Muscle of leg (tissue), 11 donors: ENCODE results near the gene UNC50. TPM values are rescaled to one million over a fixed set of nuclear protein-coding genes. Genes with fewer than 3 reads are reported as not detected.
"Not testable (repeated sequence)": the region's sequence is repeated elsewhere in the genome, so short reads cannot be mapped to it uniquely, and the experiment has no call there.

Experiments
- DNase-seq: peaks from one replicate; pipeline ENCODE4 v3.0.0; 2013
- H3K27ac ChIP-seq: one replicate; pipeline ENCODE4 v1.5.1; 2013; ENCODE audit warnings: mild to moderate bottlenecking, low read length, control low read depth
- H3K27me3 ChIP-seq: one replicate; pipeline ENCODE4 v1.6.1; 2013; ENCODE audit warnings: low read length; ENCODE audit not compliant: control insufficient read depth, insufficient read depth
- H3K36me3 ChIP-seq: one replicate; pipeline ENCODE4 v1.6.1; 2013; ENCODE audit warnings: low read length; ENCODE audit not compliant: control insufficient read depth, insufficient read depth
- H3K4me1 ChIP-seq: one replicate; pipeline ENCODE4 v1.6.1; 2013; ENCODE audit warnings: low read length; ENCODE audit not compliant: control insufficient read depth, insufficient read depth
- H3K4me3 ChIP-seq: one replicate; pipeline ENCODE4 v1.5.1; 2013; ENCODE audit warnings: low read length, control low read depth
- H3K9me3 ChIP-seq: replicated peaks from 2 replicates; pipeline ENCODE4 v1.6.1; 2013; ENCODE audit warnings: low read depth, low read length; ENCODE audit not compliant: control insufficient read depth
- WGBS: methylation state at CpG from one replicate; pipeline ENCODE4 v1.1.5; 2013; ENCODE audit warnings: missing lambda C conversion rate; ENCODE audit not compliant: insufficient coverage; 5-methylcytosine and 5-hydroxymethylcytosine counted together
- polyA plus RNA-seq, 8 donors: library from polyadenylated mRNA; unstranded; fragments of 120-200 nt; gene quantifications; one replicate each; pipeline versions ENCODE4 v1.2.1 to v1.2.3, GENCODE V29; 2013; ENCODE audit warnings: inconsistent platforms in 1 of 8, low replicate concordance in 1 of 8; ENCODE audit not compliant: insufficient read length in 8 of 8, insufficient read depth in 1 of 8
- total RNA-seq: library from RNA; stranded (reverse); fragments of 120-200 nt; gene quantifications from one replicate; pipeline ENCODE4 v1.2.4, GENCODE V29; 2013

Gene UNC50
- total and polyA plus RNA-seq, 9 donors = 24.6 to 36.5 (median 31.6) TPM

GRCh38 chr2:98585386-98585785, 23.0 kb upstream of the UNC50 start:
- Histone ChIP-seq H3K4me3 (no peak overlapping the region), H3K36me3 (peaks cover 20% of the 10 kb centered on the region), H3K27ac (no peak overlapping the region), H3K4me1 (no peaks in the 10 kb centered on the region), H3K9me3 (no peaks in the 10 kb centered on the region), H3K27me3 (no peaks in the 10 kb centered on the region)
- DNase-seq = no peak
- WGBS = 92% methylated on average over 8 of the region's 10 CpGs

DNA sequence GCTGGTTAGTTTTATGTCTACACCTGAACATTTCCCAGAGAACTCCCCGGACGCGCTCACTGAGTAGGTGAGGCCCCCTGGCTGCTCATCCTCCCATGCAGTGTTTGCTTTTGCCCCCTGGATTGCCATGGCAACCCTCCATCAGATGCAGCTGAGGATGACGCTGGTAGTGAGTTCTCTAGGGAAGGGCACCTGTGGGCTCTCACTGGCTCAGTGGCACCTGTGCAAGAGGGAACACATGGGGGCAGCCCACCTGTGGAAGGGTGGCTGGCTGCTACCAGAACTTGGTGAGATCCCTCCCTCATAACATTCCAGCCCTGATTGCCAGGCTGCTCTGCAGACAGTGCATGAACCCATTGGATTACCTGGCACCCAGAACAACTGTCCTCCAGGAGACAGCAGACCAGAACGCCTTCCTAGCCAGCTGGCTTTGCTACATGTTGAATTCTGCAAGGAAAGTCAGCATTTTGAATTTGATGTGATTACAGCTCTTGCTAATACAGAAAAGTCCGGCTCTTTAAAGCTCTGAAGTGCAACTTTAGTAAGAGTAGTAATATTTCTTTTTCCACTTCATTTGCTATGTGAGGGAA, 21.7 kb upstream of the UNC50 start:
- DNase-seq = no peak
- Histone ChIP-seq H3K36me3 (peaks cover 21% of the 10 kb centered on the region), H3K27ac (no peak overlapping the region), H3K9me3 (no peaks in the 10 kb centered on the region), H3K4me3 (no peak overlapping the region), H3K4me1 (no peaks in the 10 kb centered on the region), H3K27me3 (no peaks in the 10 kb centered on the region)
- 67% methylated on average over 2 of the region's 6 CpGs for WGBS

- no peak for DNase-seq
- Histone ChIP-seq H3K9me3 (no peaks in the 10 kb centered on the region), H3K27ac (no peak overlapping the region), H3K4me3 (no peak overlapping the region), H3K36me3 (peaks cover 12% of the 10 kb centered on the region), H3K27me3 (no peaks in the 10 kb centered on the region), H3K4me1 (no peaks in the 10 kb centered on the region)
- 67% methylated on average over 1 of the region's 4 CpGs for WGBS
Observed at GRCh38 chr2:98588880-98589431, 19.4 kb upstream of the UNC50 start.

DNA sequence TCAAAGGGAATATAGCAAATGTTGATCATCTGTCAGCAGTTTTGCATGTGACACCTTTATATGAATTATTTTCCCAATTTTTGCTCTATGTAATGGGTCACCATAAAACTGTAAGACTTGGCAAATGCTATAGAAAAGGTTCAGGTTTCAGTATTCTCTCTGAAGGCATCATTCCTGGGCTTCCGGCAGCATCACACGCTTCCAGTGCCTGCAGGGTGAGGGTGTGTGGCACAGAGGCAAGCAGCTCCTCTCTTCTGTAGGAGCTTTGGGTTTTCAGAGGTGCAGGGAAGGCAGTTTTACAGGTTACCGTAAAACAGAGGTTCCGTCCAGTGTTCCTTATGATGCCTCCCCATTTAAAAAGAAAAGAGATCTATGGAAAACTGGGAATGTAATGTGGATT, 18.9 kb upstream of the UNC50 start:
- H3K4me3 ChIP-seq = no peak overlapping the region
- H3K36me3 ChIP-seq = peaks cover 9% of the 10 kb centered on the region
- WGBS = no CpG with 5 or more reads among the region's 4 CpGs
- H3K4me1 ChIP-seq = no peaks in the 10 kb centered on the region
- no peaks in the 10 kb centered on the region for H3K9me3 ChIP-seq
- no peak overlapping the region for H3K27ac ChIP-seq
- H3K27me3 ChIP-seq = no peaks in the 10 kb centered on the region
- no peak for DNase-seq

- DNase-seq = no peak
- Histone ChIP-seq H3K27ac (no peak overlapping the region), H3K9me3 (no peaks in the 10 kb centered on the region), H3K27me3 (no peaks in the 10 kb centered on the region), H3K4me1 (no peaks in the 10 kb centered on the region), H3K4me3 (no peak overlapping the region), H3K36me3 (peaks cover 7% of the 10 kb centered on the region)
- WGBS = 100% methylated on average over 4 of the region's 8 CpGs
Observed at GRCh38 chr2:98592565-98592964, 15.8 kb upstream of the UNC50 start.

- DNase-seq, H3K27ac ChIP-seq, H3K9me3 ChIP-seq, H3K4me1 ChIP-seq, H3K4me3 ChIP-seq, H3K27me3 ChIP-seq: not testable (repeated sequence)
- H3K36me3 ChIP-seq = peaks cover 13% of the 10 kb centered on the region
- WGBS = no CpG with 5 or more reads among the region's 4 CpGs
Observed at GRCh38 chr2:98594665-98595064, 13.7 kb upstream of the UNC50 start.

DNA sequence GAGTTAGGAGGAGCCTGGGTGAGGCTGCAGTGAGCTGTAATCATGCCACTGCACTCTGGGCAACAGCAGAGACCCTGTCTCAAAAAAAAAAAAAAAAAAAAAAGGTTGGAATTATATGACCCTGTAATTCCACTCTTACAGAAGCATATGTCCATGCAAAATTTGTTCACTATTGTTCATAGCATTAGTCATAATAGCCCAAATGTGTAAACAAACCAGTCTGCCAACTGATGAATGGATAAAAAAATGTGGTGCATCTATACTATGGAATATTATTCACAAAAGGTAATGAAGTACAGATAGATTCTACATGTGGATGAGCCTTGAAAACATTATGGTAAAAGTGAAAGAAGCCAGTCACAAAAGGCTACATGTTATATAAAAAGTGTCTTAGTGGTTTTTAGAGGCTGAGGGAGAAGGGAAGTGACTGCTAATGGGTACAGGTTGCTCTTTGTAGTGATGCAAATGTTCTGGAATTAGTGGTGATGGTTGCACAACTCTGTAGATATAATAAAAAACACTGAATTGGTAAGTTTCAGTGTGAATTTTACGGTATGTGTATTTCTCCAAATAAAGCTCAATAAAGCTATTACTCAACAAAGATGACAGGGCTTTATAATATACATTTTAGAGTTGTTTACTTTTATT, 9.5 kb upstream of the UNC50 start:
- Histone ChIP-seq H3K4me1 (no peaks in the 10 kb centered on the region), H3K36me3 (peaks cover 26% of the 10 kb centered on the region), H3K27me3 (no peaks in the 10 kb centered on the region), H3K4me3 (no peak overlapping the region), H3K9me3 (no peaks in the 10 kb centered on the region), H3K27ac (no peak overlapping the region)
- no peak for DNase-seq
- no CpG with 5 or more reads among the region's 1 CpG for WGBS

DNA sequence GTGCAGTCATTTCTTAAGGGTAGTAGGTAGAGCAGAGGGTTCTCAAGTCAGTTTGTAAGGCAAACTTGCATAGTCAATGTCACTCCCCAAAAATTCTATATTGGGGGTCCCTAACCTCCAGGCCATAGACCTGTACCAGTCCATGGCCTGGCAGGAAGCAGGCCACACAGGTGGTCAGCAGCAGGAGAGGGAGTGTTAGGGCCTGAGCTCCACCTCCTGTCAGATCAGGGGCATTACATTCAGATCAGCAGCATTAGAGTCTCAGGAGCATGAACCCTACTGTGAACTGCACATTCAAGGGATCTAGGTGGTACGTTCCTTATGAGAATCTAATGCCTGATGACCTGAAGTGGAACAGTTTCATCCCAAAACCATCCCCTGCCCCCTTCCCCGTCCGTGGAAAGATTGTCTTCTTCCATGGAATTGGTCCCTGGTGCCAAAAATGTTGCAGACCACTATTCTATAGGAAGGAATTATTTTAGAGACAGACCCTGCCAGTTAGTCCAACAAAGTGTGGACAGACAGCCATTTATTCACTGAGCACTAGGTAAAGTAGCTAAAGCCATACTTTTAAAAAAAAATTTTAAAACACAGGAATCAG, 6.8 kb upstream of the UNC50 start:
- Histone ChIP-seq H3K4me3 (no peak overlapping the region), H3K9me3 (no peaks in the 10 kb centered on the region), H3K27ac (no peak overlapping the region), H3K27me3 (no peaks in the 10 kb centered on the region), H3K36me3 (peaks cover 29% of the 10 kb centered on the region), H3K4me1 (peaks cover 6% of the 10 kb centered on the region)
- WGBS = 100% methylated on average over 1 of the region's 3 CpGs
- DNase-seq = peak; percentile 11

DNA sequence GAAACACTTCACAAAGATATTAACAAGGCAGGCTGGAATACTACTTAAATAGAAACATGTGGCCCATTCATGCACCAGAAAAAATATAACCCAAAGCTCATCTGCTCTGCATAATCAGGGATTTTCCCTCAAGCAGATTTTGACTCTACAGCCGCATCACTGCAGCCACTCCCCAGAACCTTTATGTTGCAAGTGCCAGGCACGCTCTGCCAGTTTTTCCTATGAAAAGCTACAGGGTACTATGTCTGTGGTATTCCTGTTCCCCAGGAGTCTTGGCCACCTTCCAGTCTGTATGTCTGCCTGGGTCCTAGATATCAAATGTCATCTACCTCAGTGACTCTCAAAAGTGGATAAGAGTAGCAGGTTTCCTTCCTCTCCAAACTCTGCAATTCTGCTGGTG, 3.8 kb upstream of the UNC50 start:
- H3K36me3 ChIP-seq = peaks cover 23% of the 10 kb centered on the region
- WGBS = 100% methylated on average over 1 of the region's 2 CpGs

DNA sequence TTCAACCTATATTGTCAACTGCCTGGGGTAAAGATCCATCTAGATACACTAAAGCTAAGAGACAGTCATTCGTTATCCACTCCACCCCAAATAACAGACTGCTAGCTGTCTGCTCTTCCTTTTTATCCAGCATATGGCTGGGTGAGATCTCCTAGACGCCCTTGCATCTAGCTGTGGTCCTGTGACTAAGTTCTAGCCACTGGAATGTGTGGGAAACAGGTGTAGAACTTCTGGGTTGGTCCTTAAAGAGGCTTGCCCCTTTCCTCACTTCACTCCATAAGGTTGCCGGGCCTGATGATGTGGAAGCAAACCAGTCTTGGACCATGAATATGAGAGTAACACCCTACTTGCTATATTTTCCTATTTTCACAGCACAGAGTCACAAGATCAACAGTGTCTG, 3.3 kb upstream of the UNC50 start:
- no peak for DNase-seq
- H3K27ac ChIP-seq = no peak overlapping the region
- no peaks in the 10 kb centered on the region for H3K9me3 ChIP-seq
- WGBS = 100% methylated on average over 1 of the region's 3 CpGs
- peaks cover 19% of the 10 kb centered on the region for H3K36me3 ChIP-seq
- H3K4me3 ChIP-seq = no peak overlapping the region
- H3K27me3 ChIP-seq = no peaks in the 10 kb centered on the region
- peaks cover 24% of the 10 kb centered on the region for H3K4me1 ChIP-seq

More for the DNA sequence above, 3.8 kb upstream of the UNC50 start:
- peaks cover 21% of the 10 kb centered on the region for H3K4me1 ChIP-seq
- H3K27me3 ChIP-seq = no peaks in the 10 kb centered on the region
- no peak overlapping the region for H3K4me3 ChIP-seq
- no peak overlapping the region for H3K27ac ChIP-seq
- no peak for DNase-seq
- no peaks in the 10 kb centered on the region for H3K9me3 ChIP-seq
